Effector memory CD4-positive, alpha-beta T cell (primary cell): ENCODE data around the gene CRTAC1.

ENCODE experiments used
- DNase-seq, 3 donors: peaks; one replicate each; pipeline ENCODE4 v3.0.0-alpha.2; 2020
- H3K27ac ChIP-seq: 2 replicates; pipeline ENCODE4 v1.7.0; 2013; ENCODE audit warnings: mild to moderate bottlenecking, low read length, moderate library complexity; ENCODE audit not compliant: insufficient read depth, poor library complexity, severe bottlenecking
- H3K27me3 ChIP-seq: replicated peaks from 2 replicates; pipeline ENCODE4 v1.7.0; 2013; ENCODE audit warnings: mild to moderate bottlenecking, low read length; ENCODE audit not compliant: insufficient read depth, control insufficient read depth, poor library complexity, severe bottlenecking
- H3K36me3 ChIP-seq: 2 replicates; pipeline ENCODE4 v1.7.0; 2013; ENCODE audit warnings: mild to moderate bottlenecking, low read length, moderate library complexity; ENCODE audit not compliant: control insufficient read depth, insufficient read depth
- H3K4me1 ChIP-seq: 2 replicates; pipeline ENCODE4 v1.7.0; 2013; ENCODE audit warnings: low read length, mild to moderate bottlenecking; ENCODE audit not compliant: control insufficient read depth, insufficient read depth, poor library complexity, severe bottlenecking
- H3K4me3 ChIP-seq: 2 replicates; pipeline ENCODE4 v1.7.0; 2013; ENCODE audit warnings: low read length, low read depth, mild to moderate bottlenecking; ENCODE audit not compliant: insufficient read depth, poor library complexity, severe bottlenecking
- H3K9me3 ChIP-seq: 2 replicates; pipeline ENCODE4 v1.7.0; 2013; ENCODE audit warnings: mild to moderate bottlenecking, low read length, moderate library complexity; ENCODE audit not compliant: control insufficient read depth

The CRTAC1 gene

DNA sequence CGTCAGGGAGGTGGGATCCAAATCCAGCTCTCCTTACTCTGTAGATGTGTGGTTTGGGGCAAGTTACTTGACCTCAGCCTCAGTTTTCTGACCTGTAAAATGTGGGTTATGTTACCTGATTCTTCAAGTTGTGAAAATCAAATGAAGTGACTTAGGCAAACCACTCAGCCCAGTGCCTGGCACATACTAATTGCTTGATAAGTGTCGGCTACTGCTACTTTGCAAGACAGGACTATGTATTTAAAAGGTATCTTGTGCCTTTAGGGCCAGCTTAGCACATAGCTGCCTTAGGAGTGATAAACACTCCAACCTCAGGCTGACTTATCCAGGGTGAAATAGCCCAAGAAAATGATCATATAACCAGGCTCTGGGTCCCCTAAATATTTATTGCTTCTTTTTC, 137.9 kb downstream of the CRTAC1 start:
- no peak for DNase-seq
- Histone ChIP-seq H3K27me3 (no peaks in the 10 kb centered on the region), H3K27ac (no peak overlapping the region), H3K4me1 (no peaks in the 10 kb centered on the region), H3K4me3 (no peak overlapping the region), H3K36me3 (no peaks in the 10 kb centered on the region), H3K9me3 (no peaks in the 10 kb centered on the region)

GRCh38 chr10:97891497-97892167, 138.8 kb downstream of the CRTAC1 start:
- no peak for DNase-seq
- H3K4me1 ChIP-seq = no peaks in the 10 kb centered on the region
- H3K4me3 ChIP-seq = no peak overlapping the region
- H3K27ac ChIP-seq = no peak overlapping the region
- H3K36me3 ChIP-seq = no peaks in the 10 kb centered on the region
- H3K27me3 ChIP-seq = no peaks in the 10 kb centered on the region
- H3K9me3 ChIP-seq = no peaks in the 10 kb centered on the region

DNA sequence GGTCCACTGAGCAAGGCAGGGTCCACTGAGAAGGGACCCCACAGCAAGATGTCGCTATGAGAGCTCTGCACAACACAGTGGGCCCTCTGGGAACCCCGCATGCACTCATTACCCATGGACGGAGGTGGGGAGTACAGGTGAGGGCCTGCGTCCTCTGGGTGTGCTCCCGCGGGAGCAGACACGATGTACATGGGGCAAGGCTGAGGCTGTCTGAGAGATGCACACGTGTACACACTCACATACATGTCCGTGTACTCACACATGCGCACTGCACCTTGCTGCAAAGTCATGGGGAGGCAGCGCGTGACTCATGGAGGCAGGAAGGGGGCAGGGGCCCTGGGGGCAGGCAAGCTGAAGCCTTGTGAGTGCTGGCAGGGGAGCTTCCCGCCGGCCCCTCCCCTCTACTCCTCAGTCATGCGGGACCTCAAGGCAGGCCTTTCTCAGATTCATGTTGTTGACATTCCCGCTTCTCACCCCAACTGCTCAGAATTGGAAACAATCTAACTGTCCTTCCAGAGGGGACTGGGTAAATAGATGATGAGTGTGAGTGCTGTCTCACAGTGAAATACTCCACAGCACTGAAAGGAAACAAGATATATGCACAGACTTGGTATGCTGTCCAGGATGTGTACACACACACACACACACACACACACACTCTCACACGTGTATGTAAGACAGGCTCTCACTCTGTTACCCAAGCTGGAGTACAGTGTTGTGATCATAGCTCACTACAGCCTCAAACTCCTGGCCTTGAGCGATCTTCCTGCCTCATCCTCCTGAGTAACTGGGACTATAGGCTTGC, 140.8 kb downstream of the CRTAC1 start:
- DNase-seq = no peak
- no peaks in the 10 kb centered on the region for H3K27me3 ChIP-seq
- no peaks in the 10 kb centered on the region for H3K4me1 ChIP-seq
- H3K36me3 ChIP-seq = no peaks in the 10 kb centered on the region
- H3K4me3 ChIP-seq = no peak overlapping the region
- no peaks in the 10 kb centered on the region for H3K9me3 ChIP-seq
- no peak overlapping the region for H3K27ac ChIP-seq

GRCh38 chr10:97888641-97889262, 141.7 kb downstream of the CRTAC1 start:
- DNase-seq = no peak
- Histone ChIP-seq H3K36me3 (no peaks in the 10 kb centered on the region), H3K4me1 (no peaks in the 10 kb centered on the region), H3K27ac (no peak overlapping the region), H3K4me3 (no peak overlapping the region), H3K27me3 (no peaks in the 10 kb centered on the region), H3K9me3 (no peaks in the 10 kb centered on the region)

DNA sequence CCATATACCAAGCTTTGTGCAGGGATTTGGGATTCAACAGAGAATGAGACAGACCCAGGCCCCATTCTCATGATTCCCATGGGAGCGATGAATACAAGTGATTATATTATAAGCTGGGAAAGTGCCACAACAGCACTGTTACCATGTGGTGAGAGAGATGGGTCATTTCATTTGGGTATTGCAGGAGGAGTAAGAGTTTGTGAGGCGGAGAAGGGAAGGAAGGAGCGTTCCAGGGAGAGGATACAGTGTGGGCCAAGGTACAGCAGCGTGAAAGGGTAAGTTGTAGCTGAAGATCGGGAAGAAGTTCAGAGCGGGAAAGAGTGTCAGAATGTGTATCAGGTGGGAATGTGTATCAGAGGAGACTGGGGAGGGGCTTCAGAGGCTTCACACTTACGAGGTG, 142.3 kb downstream of the CRTAC1 start:
- H3K27me3 ChIP-seq = no peaks in the 10 kb centered on the region
- H3K4me3 ChIP-seq = no peak overlapping the region
- no peaks in the 10 kb centered on the region for H3K4me1 ChIP-seq
- DNase-seq = no peak
- no peaks in the 10 kb centered on the region for H3K36me3 ChIP-seq
- H3K9me3 ChIP-seq = no peaks in the 10 kb centered on the region
- no peak overlapping the region for H3K27ac ChIP-seq

DNA sequence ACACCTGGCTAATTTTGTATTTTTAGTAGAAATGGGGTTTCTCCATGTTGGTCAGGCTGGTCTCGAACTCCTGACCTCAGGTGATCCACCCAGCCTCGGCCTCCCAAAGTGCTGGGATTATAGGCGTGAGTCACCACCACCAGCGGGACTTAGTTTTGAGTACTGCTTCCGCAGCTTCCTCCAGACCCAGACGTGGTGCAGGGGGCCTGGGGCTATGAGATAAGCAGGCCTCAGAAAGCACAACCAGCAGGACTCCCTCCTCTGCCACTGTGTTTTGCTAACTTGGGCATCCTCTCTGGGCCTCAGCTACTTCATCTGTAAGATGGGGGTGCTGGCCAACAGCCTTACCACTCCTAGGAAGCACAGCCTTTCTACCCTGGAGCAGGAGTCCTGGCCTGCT, 143.0 kb downstream of the CRTAC1 start:
- Histone ChIP-seq H3K36me3 (no peaks in the 10 kb centered on the region), H3K9me3 (no peaks in the 10 kb centered on the region)

DNA sequence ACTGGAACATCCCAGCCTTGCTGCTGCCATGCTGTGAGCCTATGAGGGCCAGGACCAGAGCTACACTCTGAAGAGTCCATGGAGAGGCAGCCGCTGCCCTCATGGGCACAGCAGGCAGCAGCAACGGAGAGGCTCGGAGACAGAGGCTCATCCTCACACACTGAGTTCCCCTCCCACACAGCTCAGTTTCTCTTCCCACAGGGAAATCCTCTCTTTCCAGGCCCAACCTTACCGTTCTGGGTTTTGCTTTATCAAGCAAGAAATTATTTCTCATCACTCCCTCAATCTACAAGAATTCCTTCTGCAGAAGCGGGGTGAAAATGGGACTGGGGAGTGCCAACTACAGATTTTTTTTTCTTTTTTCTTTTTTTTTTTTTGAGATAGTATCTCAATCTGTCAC, 144.1 kb downstream of the CRTAC1 start:
- Histone ChIP-seq H3K27me3 (no peaks in the 10 kb centered on the region), H3K9me3 (no peaks in the 10 kb centered on the region), H3K4me3 (no peak overlapping the region), H3K4me1 (no peaks in the 10 kb centered on the region), H3K36me3 (no peaks in the 10 kb centered on the region), H3K27ac (no peak overlapping the region)
- DNase-seq = no peak

More for the DNA sequence above, 143.0 kb downstream of the CRTAC1 start:
- Histone ChIP-seq H3K4me3 (no peak overlapping the region), H3K4me1 (no peaks in the 10 kb centered on the region), H3K27ac (no peak overlapping the region), H3K27me3 (no peaks in the 10 kb centered on the region)
- DNase-seq = no peak

DNA sequence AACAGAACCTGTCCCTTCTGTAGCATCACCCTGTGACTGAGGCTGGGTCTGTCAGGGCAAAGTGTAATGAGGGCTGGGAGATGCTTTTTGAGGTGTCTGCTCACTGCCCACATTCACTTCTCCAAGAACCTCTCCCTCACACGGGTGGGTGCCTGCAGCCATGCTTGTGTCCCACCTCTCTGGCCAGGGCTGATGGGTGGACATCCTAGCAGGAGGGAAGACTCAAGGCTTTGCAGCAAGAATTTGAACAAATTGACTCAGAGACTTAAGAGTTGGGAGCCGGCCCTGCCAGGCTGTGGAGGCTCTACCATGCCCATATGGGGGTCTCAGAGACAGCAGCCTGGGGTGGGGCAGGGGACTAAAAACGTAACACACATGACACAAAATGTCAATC, 147.3 kb downstream of the CRTAC1 start:
- no peaks in the 10 kb centered on the region for H3K36me3 ChIP-seq
- no peak for DNase-seq
- H3K27ac ChIP-seq = no peak overlapping the region
- no peaks in the 10 kb centered on the region for H3K27me3 ChIP-seq
- no peaks in the 10 kb centered on the region for H3K4me1 ChIP-seq
- no peaks in the 10 kb centered on the region for H3K9me3 ChIP-seq
- no peak overlapping the region for H3K4me3 ChIP-seq

- Histone ChIP-seq H3K4me3 (no peak overlapping the region), H3K27ac (no peak overlapping the region), H3K36me3 (no peaks in the 10 kb centered on the region), H3K4me1 (no peaks in the 10 kb centered on the region), H3K27me3 (no peaks in the 10 kb centered on the region), H3K9me3 (no peaks in the 10 kb centered on the region)
- no peak for DNase-seq
These were observed 148.0 kb downstream of the CRTAC1 start for GRCh38 chr10:97882142-97883091.
